ENCODE results near the gene C20orf204.

DNA sequence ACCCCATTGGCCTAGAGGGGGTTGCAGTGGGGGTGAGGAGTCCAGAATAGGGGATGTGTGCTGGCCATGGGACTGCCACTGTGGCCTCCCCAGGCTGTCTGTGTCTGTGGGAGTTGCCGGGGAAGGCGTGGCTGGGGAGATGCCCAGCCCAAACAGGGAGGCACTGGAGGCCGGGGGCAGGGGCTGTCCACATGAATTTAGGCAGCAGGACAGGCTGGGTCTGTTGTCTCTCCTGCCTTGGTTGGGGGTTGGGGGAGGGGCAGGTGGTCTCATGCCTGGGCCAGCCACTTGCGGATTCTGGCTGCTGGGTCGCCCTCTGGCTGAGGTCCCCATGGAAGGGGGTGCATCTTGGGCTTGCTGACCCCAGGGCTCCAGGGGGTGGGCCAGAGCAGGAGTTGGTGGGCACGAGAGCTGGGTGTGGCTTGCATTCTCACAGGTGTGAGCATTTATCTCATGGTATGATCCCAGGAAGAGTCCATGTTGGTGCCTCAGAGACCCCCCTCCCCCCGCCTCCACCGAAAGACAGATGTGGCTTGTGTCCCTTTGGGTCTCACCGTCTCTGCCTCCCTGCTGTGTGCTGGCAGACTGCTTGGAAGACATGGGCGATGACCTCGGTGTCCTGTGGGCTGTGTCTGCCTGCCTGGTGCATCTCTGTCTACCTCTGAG lies 9.5 kb downstream of the C20orf204 start:
- TF ChIP-seq, protein P1, sequence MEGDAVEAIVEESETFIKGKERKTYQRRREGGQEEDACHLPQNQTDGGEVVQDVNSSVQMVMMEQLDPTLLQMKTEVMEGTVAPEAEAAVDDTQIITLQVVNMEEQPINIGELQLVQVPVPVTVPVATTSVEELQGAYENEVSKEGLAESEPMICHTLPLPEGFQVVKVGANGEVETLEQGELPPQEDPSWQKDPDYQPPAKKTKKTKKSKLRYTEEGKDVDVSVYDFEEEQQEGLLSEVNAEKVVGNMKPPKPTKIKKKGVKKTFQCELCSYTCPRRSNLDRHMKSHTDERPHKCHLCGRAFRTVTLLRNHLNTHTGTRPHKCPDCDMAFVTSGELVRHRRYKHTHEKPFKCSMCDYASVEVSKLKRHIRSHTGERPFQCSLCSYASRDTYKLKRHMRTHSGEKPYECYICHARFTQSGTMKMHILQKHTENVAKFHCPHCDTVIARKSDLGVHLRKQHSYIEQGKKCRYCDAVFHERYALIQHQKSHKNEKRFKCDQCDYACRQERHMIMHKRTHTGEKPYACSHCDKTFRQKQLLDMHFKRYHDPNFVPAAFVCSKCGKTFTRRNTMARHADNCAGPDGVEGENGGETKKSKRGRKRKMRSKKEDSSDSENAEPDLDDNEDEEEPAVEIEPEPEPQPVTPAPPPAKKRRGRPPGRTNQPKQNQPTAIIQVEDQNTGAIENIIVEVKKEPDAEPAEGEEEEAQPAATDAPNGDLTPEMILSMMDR (IDR thresholded peaks at IDR 0.05), result no peak
- peak in 1 of 4 donors; percentile 13 for TF ChIP-seq POLR2A (IDR thresholded peaks at IDR 0.05)

Data from esophagus squamous epithelium (tissue), 4 donors.